SK-N-SH treated with all-trans-retinoic acid at 6 μM for 48 hours (cell line): ENCODE data around the gene KRT78.

Source experiments
- GLIS3 ChIP-seq: fragments of 250-450 bp; sonication (Bioruptor Pico); IDR thresholded peaks from 2 replicates; pipeline ENCODE4 v1.5.0; 2020; ENCODE audit warnings: mild to moderate bottlenecking, moderate library complexity
- RARB ChIP-seq: fragments of 250-450 bp; sonication (Bioruptor Pico); IDR thresholded peaks from 2 replicates; pipeline ENCODE4 v1.8.0; 2021; ENCODE audit warnings: mild to moderate bottlenecking, moderate library complexity
- ZC3H10 ChIP-seq: fragments of 250-450 bp; sonication (Bioruptor Pico); IDR thresholded peaks from 2 replicates; pipeline ENCODE4 v1.5.1; 2021; ENCODE audit warnings: mild to moderate bottlenecking, moderate library complexity
- ZNF8 ChIP-seq: fragments of 450-650 bp; formaldehyde crosslinking; IDR thresholded peaks from 2 replicates; pipeline ENCODE4 v1.5.0; 2020; ENCODE audit warnings: mild to moderate bottlenecking, moderate library complexity
- TF ChIP-seq, protein P1 (sequence below): fragments of 250-450 bp; sonication (Bioruptor Pico); IDR thresholded peaks from 2 replicates; pipeline ENCODE4 v1.5.0; 2020; ENCODE audit warnings: mild to moderate bottlenecking, moderate library complexity

- TF ChIP-seq GLIS3 (CRISPR knock-in tag) (no peak), ZC3H10 (CRISPR knock-in tag) (no peak), RARB (CRISPR knock-in tag) (no peak), ZNF8 (no peak)
- TF ChIP-seq, protein P1, sequence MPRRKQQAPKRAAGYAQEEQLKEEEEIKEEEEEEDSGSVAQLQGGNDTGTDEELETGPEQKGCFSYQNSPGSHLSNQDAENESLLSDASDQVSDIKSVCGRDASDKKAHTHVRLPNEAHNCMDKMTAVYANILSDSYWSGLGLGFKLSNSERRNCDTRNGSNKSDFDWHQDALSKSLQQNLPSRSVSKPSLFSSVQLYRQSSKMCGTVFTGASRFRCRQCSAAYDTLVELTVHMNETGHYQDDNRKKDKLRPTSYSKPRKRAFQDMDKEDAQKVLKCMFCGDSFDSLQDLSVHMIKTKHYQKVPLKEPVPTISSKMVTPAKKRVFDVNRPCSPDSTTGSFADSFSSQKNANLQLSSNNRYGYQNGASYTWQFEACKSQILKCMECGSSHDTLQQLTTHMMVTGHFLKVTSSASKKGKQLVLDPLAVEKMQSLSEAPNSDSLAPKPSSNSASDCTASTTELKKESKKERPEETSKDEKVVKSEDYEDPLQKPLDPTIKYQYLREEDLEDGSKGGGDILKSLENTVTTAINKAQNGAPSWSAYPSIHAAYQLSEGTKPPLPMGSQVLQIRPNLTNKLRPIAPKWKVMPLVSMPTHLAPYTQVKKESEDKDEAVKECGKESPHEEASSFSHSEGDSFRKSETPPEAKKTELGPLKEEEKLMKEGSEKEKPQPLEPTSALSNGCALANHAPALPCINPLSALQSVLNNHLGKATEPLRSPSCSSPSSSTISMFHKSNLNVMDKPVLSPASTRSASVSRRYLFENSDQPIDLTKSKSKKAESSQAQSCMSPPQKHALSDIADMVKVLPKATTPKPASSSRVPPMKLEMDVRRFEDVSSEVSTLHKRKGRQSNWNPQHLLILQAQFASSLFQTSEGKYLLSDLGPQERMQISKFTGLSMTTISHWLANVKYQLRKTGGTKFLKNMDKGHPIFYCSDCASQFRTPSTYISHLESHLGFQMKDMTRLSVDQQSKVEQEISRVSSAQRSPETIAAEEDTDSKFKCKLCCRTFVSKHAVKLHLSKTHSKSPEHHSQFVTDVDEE (CRISPR knock-in tag) = no peak
Observed at GRCh38 chr12:52800259-52800917, 48.4 kb downstream of the KRT78 start.
